UCSD-AML1 (cell line): ENCODE results near the gene USF1.

Source experiments
- DNase-seq: peaks from one replicate; lab custom pipeline; 2025; ENCODE audit not compliant: unreplicated experiment; lab: John Stamatoyannopoulos, UW

Gene USF1

GRCh38 chr1:161045736-161046604 is at the start of gene USF1:
Gene USF1, minus strand, starts transcription at chr1:161045977. Its CDS starts 2,702 bp downstream, at chr1:161043275.
- DNase-seq, result peak; percentile 95

- DNase-seq, result no peak
Observed at GRCh38 chr1:161095230-161095629, 49.5 kb upstream of the USF1 start.

- no peak for DNase-seq
Observed at GRCh38 chr1:161094481-161094880, 48.7 kb upstream of the USF1 start.

DNA sequence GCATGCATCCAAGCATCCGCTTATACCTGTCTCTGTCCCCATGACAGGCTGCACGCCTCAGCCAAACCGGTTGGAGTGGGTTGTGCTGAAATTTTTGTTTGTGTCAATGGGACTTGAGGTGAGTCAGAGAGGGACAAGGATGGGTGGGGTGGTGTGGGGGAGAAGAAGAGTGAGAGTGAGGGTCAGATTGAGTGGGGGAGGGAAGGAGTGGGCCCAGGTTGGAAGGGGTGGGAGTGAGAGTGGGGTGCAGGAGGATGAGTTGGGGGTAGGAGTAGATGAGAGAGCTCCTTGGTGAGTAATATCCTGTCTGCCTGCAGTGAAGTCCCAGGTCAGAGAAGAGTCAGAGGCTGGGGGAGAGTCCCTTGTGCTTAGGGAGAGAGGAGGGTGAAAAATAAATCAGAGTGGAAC is 46.8 kb upstream of the USF1 start:
- DNase-seq, result no peak

- DNase-seq, result no peak
Observed at GRCh38 chr1:161091796-161092507, 46.2 kb upstream of the USF1 start.

DNA sequence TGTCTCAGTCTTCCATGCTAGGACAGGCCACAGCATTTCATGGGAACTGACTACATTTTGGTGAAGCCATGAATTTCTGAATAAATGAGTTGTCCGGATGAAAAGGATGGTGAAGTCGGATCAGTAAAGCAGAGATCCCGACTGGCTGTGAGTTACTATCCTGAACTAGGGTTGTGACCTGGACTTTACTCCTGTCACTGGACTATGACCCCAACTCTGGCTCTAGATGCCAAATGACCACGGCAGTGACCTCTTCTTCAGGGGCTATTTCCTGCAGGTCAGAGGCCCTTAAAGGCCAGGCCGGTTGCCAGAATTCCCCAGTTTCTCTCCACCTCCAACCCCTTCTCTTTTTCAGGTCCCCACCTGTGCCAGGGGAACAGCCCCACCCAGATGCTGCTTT is 45.3 kb upstream of the USF1 start:
- DNase-seq, result no peak

DNA sequence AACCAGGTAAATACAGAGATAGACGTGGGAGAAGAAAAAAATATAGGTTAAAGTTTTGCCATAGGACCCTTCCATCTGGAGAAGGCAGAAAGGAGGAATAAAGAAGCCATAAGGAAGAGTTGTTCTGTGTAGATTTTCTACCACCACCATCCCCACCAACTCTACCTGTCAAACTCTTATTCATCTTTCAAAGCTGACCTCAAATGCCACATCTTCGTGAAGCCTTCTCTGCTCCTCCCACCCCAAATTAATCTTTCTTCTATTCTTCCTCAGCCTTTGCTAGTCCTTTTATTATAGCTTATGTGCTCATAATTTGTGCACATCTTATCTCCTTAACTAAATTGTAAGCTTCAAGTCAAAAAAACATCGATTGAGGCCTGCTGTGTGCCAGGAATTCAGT is 44.8 kb upstream of the USF1 start:
- no peak for DNase-seq

GRCh38 chr1:161089938-161090337 is 44.2 kb upstream of the USF1 start:
- DNase-seq, result no peak

DNA sequence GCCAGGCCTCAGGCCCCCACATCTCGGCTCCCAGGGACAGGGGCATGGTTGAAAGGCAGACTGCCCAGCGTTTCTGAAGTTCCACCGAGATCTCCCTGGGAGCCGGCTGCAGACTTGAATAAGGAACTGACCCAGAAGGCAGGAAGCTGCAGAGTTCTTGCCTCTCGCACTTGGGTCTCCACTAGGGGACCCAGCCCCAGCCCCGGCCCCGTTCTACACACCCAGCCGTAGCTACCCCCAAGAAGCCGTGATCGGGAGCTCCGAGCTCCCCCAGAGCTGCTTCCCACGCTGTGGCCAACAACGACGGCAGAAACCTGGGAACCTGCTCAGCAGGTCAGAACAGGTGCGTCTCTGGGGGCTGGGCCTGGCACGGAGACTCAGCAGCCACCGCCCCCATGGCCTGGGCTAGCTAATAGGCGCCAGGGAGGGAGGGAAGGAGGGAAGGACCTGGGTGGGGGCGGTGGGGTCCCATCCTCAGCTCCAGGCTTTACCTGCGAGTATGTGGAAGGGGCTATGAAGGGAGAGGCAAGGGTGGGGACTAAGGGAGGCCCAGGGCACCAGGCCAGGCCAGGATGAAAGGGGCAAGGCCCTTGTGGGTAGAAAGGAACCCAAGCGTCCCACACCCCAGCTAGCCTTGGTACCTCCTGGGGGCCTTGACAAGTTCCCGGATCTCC is 43.6 kb upstream of the USF1 start, which contains the start of gene NECTIN4:
Gene NECTIN4, minus strand, starts transcription at position 308 of the 674 bp plus-strand sequence. Its CDS starts 262 bp downstream, at position 46.
- DNase-seq, result no peak

- no peak for DNase-seq
Observed at GRCh38 chr1:161088587-161089110, 42.9 kb upstream of the USF1 start.

DNA sequence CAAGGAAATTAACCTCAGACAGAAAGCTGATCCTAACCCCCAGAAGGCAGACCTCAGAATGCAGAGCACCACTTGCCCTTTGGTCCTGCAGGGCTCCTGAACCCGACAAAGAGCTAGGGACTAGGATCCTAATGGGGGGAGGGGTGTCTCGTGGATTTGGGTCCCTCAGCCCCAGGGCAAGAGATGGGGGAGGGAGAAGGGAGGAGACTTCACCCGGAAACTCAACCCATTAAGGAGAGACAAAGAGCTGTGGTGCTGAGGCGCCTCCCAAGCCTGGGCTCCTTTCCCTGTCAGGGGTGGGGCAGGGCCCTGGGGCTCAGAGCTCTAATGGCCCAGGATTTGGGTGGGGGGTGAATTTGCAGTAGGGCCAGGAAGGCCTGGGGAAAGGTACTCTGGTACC is 40.7 kb upstream of the USF1 start:
- DNase-seq, result no peak

DNA sequence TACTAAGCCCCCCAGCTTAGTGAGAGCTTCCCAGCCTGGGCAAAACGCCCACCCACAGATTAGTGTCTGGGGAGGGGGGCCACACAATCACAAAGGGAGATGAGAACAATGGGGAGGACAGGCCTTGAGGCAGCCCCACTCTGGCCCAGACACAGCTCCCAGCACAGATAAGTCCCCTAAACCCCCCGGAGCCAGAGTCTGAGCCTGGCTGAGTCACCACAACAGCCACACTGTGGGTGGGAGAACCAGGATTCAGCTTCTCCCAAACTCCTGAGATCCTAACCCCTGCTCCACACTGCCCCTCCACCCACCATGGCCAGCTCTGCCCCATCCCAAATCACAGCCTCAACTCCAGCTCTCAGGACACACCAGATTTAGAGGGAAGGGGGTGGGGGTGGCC is 39.4 kb upstream of the USF1 start:
- no peak for DNase-seq

DNA sequence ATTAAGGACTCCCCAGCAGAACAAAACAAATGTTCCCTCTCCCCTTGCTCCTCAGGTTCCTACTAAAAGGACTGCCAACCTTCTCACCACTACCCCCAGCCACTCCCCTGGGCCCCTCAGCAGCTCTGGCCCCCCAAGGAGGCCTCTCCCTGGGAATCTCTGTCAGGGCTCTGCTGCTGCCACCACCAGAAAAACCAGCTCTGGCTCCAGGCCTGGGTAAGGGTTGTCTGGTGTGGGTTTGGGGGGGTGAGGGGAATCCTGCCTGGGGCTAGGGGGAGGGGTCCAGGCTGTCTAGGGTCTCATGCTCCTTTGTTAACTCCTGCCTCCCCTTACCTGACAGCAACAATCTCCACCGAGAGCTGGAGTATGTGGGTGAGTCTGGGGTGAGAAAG is 38.8 kb upstream of the USF1 start:
- DNase-seq, result no peak

- no peak for DNase-seq
Observed at GRCh38 chr1:161083748-161084596, 38.2 kb upstream of the USF1 start.

- peak; percentile 47 for DNase-seq
Observed at GRCh38 chr1:161082996-161083747, 37.4 kb upstream of the USF1 start.

GRCh38 chr1:161082483-161082882 is 36.7 kb upstream of the USF1 start:
- DNase-seq, result no peak

GRCh38 chr1:161081519-161081918 is 35.7 kb upstream of the USF1 start:
- no peak for DNase-seq

- no peak for DNase-seq
Observed at GRCh38 chr1:161080441-161081405, 34.9 kb upstream of the USF1 start.
